CD14-positive monocyte (primary cell): Measurements from ENCODE around the gene FMO1. TPM values are rescaled to one million over a fixed set of nuclear protein-coding genes. Genes with fewer than 3 reads are reported as not detected.

Experiments
- DNase-seq, 3 donors: peaks; one replicate each; pipeline ENCODE4 v3.0.0-alpha.2; 2011 to 2022
- H2AFZ ChIP-seq: 2 replicates; pipeline ENCODE4 v1.6.0; 2012; ENCODE audit warnings: mild to moderate bottlenecking, low read depth, low read length, inconsistent platforms; ENCODE audit not compliant: insufficient read depth, poor library complexity, severe bottlenecking
- H3K27ac ChIP-seq, 2 donors: 1 replicate in 1 of 2; 2 replicates in 1 of 2; pipeline ENCODE4 v1.5.1; 2012 to 2013; ENCODE audit warnings: low read length in 2 of 2, control low read depth in 1 of 2, inconsistent platforms in 1 of 2, low read depth in 1 of 2, mild to moderate bottlenecking in 1 of 2
- H3K27me3 ChIP-seq, 2 donors: one replicate each; pipeline versions ENCODE4 v1.6.0 to v1.6.1; 2011 to 2013; ENCODE audit warnings: low read length in 2 of 2; ENCODE audit not compliant: control insufficient read depth in 2 of 2, insufficient read depth in 2 of 2
- H3K36me3 ChIP-seq, 2 donors: replicated peaks in 1 of 2; 1 replicate in 1 of 2; 2 replicates in 1 of 2; pipeline versions ENCODE4 v1.5.1 to v1.6.1; 2012 to 2013; ENCODE audit warnings: low read length in 2 of 2, control low read depth in 1 of 2, inconsistent platforms in 1 of 2, mild to moderate bottlenecking in 1 of 2; ENCODE audit not compliant: insufficient read depth in 2 of 2, control insufficient read depth in 1 of 2
- H3K4me1 ChIP-seq, 2 donors: 1 replicate in 1 of 2; 2 replicates in 1 of 2; pipeline versions ENCODE4 v1.5.1 to v1.6.1; 2012 to 2013; ENCODE audit warnings: low read length in 2 of 2, control low read depth in 1 of 2, inconsistent platforms in 1 of 2, mild to moderate bottlenecking in 1 of 2, moderate library complexity in 1 of 2; ENCODE audit not compliant: insufficient read depth in 2 of 2, control insufficient read depth in 1 of 2
- H3K4me2 ChIP-seq: replicated peaks from 2 replicates; pipeline ENCODE3; 2012; ENCODE audit warnings: low read length, moderate library complexity, mild to moderate bottlenecking; ENCODE audit not compliant: poor library complexity, severe bottlenecking; ENCODE audit errors: extremely low read depth
- H3K4me3 ChIP-seq, 3 experiments: fragments of 200-600 bp in 1 of 3; sonication (generic) in 1 of 3; replicated peaks in 1 of 3; 1 replicate in 2 of 3; 2 replicates in 1 of 3; pipeline ENCODE4 v1.5.1; 2011 to 2013; ENCODE audit warnings: low read length in 3 of 3, mild to moderate bottlenecking in 3 of 3, control low read depth in 2 of 3, low read depth in 2 of 3, inconsistent platforms in 1 of 3, moderate library complexity in 1 of 3
- H3K79me2 ChIP-seq: 2 replicates; pipeline ENCODE4 v1.6.0; 2012; ENCODE audit warnings: mild to moderate bottlenecking, control low read depth, inconsistent platforms, low read length, moderate library complexity; ENCODE audit not compliant: insufficient read depth
- H3K9ac ChIP-seq: 2 replicates; pipeline ENCODE4 v1.6.0; 2017; ENCODE audit warnings: low read length, mild to moderate bottlenecking; ENCODE audit not compliant: insufficient read depth, poor library complexity, severe bottlenecking
- H3K9me3 ChIP-seq, 2 donors: replicated peaks in 1 of 2; 1 replicate in 1 of 2; 2 replicates in 1 of 2; pipeline versions ENCODE4 v1.5.1 to v1.6.1; 2012 to 2013; ENCODE audit warnings: low read length in 2 of 2, control low read depth in 1 of 2; ENCODE audit not compliant: control insufficient read depth in 1 of 2, insufficient read depth in 1 of 2
- H4K20me1 ChIP-seq: 2 replicates; pipeline ENCODE4 v1.6.0; 2012; ENCODE audit warnings: mild to moderate bottlenecking, low read length, control low read depth, moderate library complexity; ENCODE audit not compliant: insufficient read depth
- H3K27ac Mint-ChIP-seq, 7 donors: one replicate each; pipeline ENCODE4 v1.8.0; 2020; ENCODE audit warnings: mild to moderate bottlenecking in 7 of 7, mixed read lengths in 7 of 7, moderate library complexity in 6 of 7, inconsistent platforms in 2 of 7
- H3K27me3 Mint-ChIP-seq, 3 donors: one replicate each; pipeline ENCODE4 v1.8.0; 2021 to 2022; ENCODE audit warnings: low read depth in 3 of 3, mild to moderate bottlenecking in 3 of 3, mixed read lengths in 3 of 3, moderate library complexity in 3 of 3, inconsistent platforms in 1 of 3
- H3K36me3 Mint-ChIP-seq, 2 donors: one replicate each; pipeline ENCODE4 v1.8.0; 2020; ENCODE audit warnings: mixed read lengths in 2 of 2, inconsistent platforms in 1 of 2, mild to moderate bottlenecking in 1 of 2
- H3K4me1 Mint-ChIP-seq: one replicate; pipeline ENCODE4 v1.8.0; 2020; ENCODE audit warnings: mild to moderate bottlenecking, mixed read lengths
- H3K4me3 Mint-ChIP-seq, 2 donors: one replicate each; pipeline ENCODE4 v1.8.0; 2020; ENCODE audit warnings: mild to moderate bottlenecking in 2 of 2, mixed read lengths in 2 of 2, moderate library complexity in 1 of 2
- H3K9me3 Mint-ChIP-seq, 7 donors: one replicate each; pipeline ENCODE4 v1.8.0; 2020 to 2022; ENCODE audit warnings: mixed read lengths in 7 of 7, mild to moderate bottlenecking in 6 of 7, moderate library complexity in 6 of 7, inconsistent platforms in 2 of 7
- WGBS: methylation state at CpG from one replicate; pipeline ENCODE4 v1.1.5; 2013; ENCODE audit warnings: missing lambda C conversion rate; ENCODE audit not compliant: insufficient coverage; 5-methylcytosine and 5-hydroxymethylcytosine counted together
- intact Hi-C, 2 donors: fragments of 100-400 bp; cut with micrococcal nuclease; formaldehyde crosslinking; loops; one replicate each; pipeline versions ENCODE4 v1.15.0 to v1.15.1; 2023
- polyA plus RNA-seq, 3 donors: library from polyadenylated mRNA; depleted of rRNA in 1 of 3; unstranded in 2 of 3; stranded (reverse) in 1 of 3; fragments of 300-500 nt in 2 of 3; fragments of >200 nt in 1 of 3; fragmentation: Illumina TruSeq in 2 of 3; gene quantifications; 1 replicate in 2 of 3; 2 replicates in 1 of 3; pipeline ENCODE4 v1.2.3, GENCODE V29; 2012 to 2021
- TF ChIP-seq, protein P1 (sequence below): fragments of 200-600 bp; IDR thresholded peaks from one replicate; pipeline ENCODE4 v1.8.0; 2022; ENCODE audit warnings: antibody characterized with exemption, mild to moderate bottlenecking

Gene FMO1
- polyA plus RNA-seq, 3 donors: not detected

DNA sequence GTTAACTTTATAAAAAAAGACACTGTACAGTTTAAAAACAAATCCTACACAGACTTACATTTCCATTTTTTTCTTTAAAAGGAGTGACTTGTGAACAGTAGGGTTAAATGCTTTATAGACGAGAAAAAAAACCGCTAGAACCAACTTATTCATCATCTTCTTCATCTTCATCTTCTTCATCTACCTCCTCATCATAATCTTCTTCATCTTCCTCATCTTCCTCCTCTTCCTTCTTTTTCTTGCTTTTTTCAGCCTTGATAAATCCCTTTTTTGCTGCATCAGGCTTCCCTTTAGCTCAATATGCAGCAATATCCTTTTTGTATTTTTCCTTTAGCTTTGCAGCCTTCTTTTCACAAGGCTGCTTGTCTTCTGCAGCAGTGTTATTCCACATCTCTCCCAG lies 22.5 kb downstream of the FMO1 start:
- Mint-ChIP-seq H3K27ac (no peak overlapping the region), H3K4me3 (no peak overlapping the region), H3K27me3 (peaks cover 2 to 5% (median 4%) of the 10 kb centered on the region in 3 donors), H3K9me3 (peaks cover 0 to 4% (median 2%) of the 10 kb centered on the region in 7 donors), H3K4me1 (peaks cover 2% of the 10 kb centered on the region), H3K36me3 (no peaks in the 10 kb centered on the region)
- no peaks in the 10 kb centered on the region for H3K36me3 ChIP-seq
- no peaks in the 10 kb centered on the region for H4K20me1 ChIP-seq
- H2AFZ ChIP-seq: no peak overlapping the region
- H3K4me3 ChIP-seq: no peak overlapping the region
- 100% methylated on average over 1 of the region's 2 CpGs for WGBS
- no peaks in the 10 kb centered on the region for H3K79me2 ChIP-seq
- TF ChIP-seq, protein P1, sequence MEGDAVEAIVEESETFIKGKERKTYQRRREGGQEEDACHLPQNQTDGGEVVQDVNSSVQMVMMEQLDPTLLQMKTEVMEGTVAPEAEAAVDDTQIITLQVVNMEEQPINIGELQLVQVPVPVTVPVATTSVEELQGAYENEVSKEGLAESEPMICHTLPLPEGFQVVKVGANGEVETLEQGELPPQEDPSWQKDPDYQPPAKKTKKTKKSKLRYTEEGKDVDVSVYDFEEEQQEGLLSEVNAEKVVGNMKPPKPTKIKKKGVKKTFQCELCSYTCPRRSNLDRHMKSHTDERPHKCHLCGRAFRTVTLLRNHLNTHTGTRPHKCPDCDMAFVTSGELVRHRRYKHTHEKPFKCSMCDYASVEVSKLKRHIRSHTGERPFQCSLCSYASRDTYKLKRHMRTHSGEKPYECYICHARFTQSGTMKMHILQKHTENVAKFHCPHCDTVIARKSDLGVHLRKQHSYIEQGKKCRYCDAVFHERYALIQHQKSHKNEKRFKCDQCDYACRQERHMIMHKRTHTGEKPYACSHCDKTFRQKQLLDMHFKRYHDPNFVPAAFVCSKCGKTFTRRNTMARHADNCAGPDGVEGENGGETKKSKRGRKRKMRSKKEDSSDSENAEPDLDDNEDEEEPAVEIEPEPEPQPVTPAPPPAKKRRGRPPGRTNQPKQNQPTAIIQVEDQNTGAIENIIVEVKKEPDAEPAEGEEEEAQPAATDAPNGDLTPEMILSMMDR: no peak
- H3K4me2 ChIP-seq: no peak overlapping the region
- H3K27ac ChIP-seq: no peak overlapping the region
- H3K27me3 ChIP-seq: no peaks in the 10 kb centered on the region
- H3K4me1 ChIP-seq: no peaks in the 10 kb centered on the region
- intact Hi-C loops: no loop called here
- H3K9me3 ChIP-seq: no peaks in the 10 kb centered on the region
- DNase-seq: no peak
- H3K9ac ChIP-seq: no peak overlapping the region

DNA sequence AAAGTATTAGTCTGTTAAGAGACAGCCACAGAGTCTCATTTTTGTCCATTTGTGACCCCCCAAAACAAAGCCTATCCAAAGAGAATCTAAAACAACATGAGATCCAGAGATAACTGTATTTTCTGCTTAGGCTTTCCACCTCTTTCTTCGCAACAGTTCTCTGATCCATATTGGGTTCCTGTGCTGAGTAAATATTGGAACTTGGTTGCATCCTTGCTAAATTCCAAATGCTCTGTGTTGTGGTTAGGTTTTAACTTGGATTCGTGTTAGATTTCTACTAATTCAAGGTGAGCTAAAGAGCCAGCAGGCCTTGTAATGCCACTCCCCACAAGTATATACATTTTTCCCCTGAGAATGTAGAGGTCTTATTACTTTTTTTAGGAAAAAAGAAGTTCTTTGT lies 29.2 kb downstream of the FMO1 start:
- no peaks in the 10 kb centered on the region for H3K36me3 ChIP-seq
- peaks cover 8% of the 10 kb centered on the region for H3K4me1 Mint-ChIP-seq
- H3K79me2 ChIP-seq: no peaks in the 10 kb centered on the region
- peaks cover 0 to 3% of the 10 kb centered on the region in 2 donors for H3K4me1 ChIP-seq
- H3K27ac Mint-ChIP-seq: no peak overlapping the region
- H3K9me3 Mint-ChIP-seq: peaks cover 0 to 6% (median 2%) of the 10 kb centered on the region in 7 donors
- no peak overlapping the region for H3K9ac ChIP-seq
- no peak for DNase-seq
- no peaks in the 10 kb centered on the region for H3K27me3 ChIP-seq
- intact Hi-C loops: no loop called here
- H4K20me1 ChIP-seq: no peaks in the 10 kb centered on the region
- no peak overlapping the region for H3K4me3 ChIP-seq
- TF ChIP-seq, protein P1: no peak
- H3K36me3 Mint-ChIP-seq: no peaks in the 10 kb centered on the region
- no peaks in the 10 kb centered on the region for H3K9me3 ChIP-seq
- H3K27ac ChIP-seq: no peak overlapping the region
- H3K4me3 Mint-ChIP-seq: no peak overlapping the region
- H2AFZ ChIP-seq: no peak overlapping the region
- no peak overlapping the region for H3K4me2 ChIP-seq
- H3K27me3 Mint-ChIP-seq: peaks cover 0 to 3% (median 0%) of the 10 kb centered on the region in 3 donors
- WGBS: no CpG with 5 or more reads among the region's 2 CpGs
